GM19193 (cell line): ENCODE data around the gene DENND1A.

Experiments
- POLR2A ChIP-seq: IDR thresholded peaks from 4 replicates; pipeline ENCODE4 v1.6.1; 2011; ENCODE audit not compliant: insufficient read depth, insufficient read length; ENCODE audit errors: extremely low read depth

Gene DENND1A

DNA sequence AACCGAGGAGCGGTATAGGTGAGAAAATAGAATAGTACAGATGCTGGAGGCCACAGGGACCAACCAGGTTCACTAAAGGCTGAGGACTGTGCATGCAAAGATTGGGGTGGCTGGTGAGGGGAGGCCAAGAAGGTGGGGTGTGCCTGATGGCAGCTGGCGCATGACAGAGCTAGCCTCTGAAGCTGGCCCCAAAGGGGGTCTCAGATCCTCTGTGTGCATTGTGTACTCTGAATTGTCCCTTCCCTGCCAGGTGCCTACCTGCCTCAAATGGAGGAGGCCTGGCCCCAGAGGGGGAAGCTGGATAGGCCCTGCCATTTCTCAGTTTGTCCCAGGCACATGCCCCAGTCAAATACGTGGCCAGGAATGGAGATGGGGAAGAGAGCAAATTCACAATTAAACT is 510.8 kb downstream of the DENND1A start:
- no peak for TF ChIP-seq POLR2A

DNA sequence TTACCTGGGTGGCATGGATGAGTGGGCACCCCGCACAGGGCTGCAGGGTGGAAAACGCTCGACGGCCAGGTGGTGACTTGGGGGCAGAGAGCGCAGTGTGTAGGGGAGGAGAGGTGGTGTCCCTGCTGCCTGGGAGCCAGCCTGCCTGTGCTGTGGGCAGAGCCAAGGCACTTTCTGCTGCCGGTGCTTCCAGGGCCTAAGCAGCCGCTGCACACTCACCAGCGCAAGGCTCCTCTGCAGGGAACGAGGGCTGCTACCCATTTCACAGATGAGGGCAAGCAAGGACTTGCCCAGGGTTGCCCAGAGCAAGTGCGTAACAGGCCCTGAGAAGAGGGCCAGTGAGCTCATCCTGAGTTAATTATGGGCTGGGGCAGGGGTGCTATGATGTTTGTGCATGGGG is 511.4 kb downstream of the DENND1A start:
- no peak for TF ChIP-seq POLR2A

DNA sequence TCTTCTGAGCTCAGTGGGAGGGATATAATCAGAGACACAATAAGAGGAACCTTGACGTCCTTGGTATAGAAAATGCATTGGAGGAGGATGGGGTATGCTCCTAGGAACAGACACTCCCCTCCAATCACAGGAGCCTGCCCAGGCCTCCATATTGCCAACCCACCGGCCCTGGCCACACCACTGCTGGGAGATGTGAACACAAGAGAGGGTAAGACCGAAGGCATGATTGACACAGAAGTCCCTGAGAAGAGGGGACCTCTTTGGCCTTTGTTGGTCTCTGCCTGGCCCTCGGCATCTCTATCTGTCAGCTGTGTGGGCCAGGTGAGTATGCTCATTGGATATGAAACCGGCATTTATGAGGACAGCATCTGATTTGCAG is 511.9 kb downstream of the DENND1A start:
- no peak for TF ChIP-seq POLR2A

DNA sequence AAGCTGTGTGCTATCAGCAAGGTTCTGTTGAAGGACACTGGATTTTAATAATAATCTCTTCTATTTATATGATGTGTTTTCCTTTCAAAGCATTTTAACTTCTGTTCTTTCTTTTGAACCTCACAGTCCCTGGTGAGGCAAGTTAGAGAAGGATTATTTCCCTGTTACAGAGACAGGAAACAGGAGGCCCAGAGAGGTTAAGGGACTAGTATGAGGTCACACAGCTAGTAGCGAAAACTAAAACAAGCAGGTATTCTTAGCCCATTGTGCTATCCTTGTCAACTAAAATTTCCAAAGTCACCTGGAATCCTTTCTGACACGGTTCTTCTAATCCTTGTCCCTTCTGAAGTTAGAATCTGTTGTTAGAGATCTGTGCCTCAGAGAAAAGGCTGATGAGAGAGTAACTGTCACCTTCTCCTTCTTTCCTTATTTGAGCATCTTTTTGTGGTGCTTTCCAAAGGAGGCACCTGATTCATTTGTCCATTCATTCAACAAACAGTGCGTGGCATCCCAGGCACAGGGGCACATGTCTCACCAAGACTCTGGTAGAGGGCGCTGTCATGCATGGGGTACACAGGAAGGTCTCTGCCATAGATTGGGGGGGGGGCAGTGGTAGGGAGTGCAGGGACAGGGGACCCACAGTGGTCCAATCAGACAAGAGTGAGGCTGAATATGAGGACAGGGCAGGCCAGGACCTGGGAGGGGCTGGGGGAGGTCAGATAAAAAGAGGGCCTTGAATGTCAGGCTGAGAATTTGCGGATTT is 512.5 kb downstream of the DENND1A start:
- no peak for TF ChIP-seq POLR2A

DNA sequence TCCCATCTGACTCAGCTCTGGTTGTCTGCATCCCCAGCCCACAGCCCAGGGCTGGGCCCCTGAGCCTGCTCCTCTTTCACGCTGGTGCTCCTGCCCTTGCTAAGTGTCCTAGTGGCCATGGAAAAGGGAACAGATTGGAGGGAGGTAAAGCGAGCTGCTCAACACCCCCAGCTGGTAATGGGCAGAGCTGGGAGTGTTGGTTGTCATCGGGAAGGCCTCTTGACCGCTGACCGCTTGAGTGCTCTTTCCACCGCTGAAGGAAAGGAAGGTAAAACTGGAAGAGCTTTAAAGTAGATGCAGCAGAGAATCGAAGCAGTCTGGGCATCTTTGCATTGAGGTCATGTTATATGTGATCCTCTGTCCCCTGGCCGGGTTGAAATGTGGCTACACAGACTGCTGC is 513.8 kb downstream of the DENND1A start:
- TF ChIP-seq POLR2A: no peak

DNA sequence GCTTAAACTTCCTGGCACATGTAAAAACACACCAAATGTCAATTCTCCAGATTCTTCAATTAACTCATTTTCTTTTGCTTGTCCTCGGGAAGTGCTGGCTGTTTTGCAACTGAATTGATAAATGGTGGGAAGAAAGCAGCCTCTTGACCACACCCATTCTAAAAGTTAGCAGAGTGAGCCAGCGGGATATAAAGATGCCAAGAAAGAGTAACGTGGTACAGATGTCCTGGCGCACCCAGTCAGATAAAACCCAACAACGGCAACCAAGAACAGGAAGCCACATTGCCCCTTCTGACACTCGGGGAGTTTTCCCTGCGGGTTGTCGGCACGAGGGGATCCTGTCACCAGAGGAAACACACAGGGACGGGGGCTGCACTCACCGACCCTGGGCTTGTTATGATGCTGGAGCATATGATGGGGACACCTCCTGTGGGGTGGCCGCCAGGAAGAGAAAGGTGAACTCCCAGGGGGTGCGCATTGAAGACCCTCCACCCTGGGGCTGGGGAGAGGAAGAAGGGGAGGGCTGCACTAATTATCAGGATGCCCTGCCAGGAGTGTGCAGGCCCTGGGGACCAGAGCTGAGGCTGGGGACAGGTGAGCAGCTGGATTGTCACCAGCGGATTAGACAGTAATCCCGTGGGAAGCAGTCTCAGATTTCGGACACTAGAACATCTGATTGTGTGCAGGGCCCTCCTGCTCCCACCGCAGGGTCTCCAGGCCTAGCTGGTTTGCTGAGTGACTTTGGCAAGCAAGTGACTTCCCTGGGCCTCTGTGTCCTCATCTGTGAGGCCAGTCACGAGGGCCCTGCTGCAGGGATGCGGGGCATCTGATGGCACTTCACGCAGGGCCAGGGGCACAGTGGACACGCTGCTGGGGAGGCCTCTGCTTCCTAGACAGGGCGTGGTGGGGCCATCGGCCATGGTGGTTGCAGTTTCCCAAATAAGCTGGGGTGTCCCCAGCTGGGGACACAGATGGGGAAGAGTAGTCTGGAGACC is 514.7 kb downstream of the DENND1A start:
- TF ChIP-seq POLR2A: no peak

DNA sequence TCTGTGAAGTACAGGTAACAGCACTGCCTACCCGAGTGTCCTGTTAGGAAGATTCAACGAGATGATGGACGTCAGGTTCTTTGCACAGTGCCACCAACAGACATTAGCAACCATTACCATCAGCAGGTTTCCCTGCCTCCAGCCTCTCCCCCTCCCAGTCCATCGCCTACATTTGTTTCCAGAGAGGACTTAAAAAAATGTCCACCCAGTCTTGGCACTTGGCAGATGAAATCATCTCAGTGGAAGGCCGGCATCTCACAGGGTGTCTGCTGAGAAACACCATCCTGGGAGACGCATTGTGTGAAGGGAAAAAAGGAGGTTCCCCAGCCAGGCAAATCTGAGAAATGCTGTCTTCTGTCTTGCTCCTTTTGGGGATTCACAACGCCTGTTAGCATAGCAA is 515.7 kb downstream of the DENND1A start:
- TF ChIP-seq POLR2A: no peak

DNA sequence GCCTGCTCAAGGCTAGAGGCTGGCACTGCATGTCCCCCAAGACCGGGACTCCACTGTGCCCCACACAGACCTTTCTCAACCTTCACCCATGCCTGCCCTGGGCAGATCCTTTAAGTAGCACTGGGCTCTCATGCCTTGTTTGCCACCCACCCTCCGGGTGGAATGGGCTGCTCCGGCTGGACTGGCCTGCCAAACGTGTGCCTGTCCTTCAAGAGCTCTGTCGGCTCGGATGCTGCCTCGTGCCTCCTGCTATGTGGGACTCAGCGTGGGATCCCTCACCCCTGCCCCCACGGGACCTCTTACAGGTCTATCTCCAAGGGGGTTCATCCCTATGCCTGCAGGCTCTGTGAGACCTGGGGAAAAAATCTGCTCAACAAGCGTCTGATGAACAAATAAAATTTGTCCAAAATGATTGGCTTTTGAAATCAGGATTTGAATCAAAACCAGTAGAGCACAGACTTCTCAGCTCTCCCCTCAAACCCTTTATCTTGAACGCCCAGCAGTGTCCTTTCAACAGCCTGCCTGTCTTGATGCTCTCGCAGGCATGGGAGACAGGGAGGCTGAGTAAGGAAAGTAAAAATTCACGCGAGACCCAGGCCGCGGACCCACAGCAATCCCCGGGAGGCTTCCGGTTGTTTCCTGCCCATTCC is 517.6 kb downstream of the DENND1A start:
- TF ChIP-seq POLR2A: no peak

DNA sequence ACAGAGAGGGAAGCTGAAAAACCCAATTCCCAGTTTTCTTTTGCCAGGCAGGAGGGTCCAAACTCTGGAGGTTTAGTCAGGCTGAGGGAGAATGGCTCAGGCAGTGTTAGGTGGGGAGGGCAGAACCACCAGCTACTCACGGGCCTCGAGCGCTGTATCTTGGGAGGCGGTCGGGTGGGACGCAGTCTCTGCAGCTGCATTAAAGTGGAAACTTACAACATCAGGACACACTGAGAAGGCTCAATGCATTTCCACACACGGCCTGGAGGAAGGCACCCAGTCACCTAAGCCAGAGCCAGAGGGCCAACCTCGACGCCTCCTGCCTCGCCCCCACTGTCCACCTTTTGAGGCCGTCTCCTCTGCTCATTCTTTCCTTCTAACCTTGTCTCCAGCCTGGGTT is 518.3 kb downstream of the DENND1A start:
- no peak for TF ChIP-seq POLR2A

DNA sequence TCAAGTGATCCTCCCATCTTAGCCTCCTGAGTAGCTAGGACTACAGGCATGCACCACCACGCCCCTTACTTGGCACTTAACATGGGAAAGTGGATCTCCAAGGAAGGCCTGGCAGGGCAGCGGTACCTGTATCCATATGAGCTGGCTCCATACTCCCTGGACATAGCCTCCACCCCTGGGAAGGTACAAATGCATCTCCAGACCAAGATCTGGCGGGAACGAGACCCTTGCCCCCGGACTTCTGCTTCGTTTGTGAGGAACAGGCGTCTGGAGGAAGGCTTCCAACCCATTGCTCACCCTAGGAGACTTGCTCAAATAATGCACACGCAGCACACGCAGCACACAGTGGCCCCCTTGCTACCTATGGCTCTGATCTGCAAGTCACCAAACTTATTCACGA is 518.7 kb downstream of the DENND1A start:
- TF ChIP-seq POLR2A: no peak

DNA sequence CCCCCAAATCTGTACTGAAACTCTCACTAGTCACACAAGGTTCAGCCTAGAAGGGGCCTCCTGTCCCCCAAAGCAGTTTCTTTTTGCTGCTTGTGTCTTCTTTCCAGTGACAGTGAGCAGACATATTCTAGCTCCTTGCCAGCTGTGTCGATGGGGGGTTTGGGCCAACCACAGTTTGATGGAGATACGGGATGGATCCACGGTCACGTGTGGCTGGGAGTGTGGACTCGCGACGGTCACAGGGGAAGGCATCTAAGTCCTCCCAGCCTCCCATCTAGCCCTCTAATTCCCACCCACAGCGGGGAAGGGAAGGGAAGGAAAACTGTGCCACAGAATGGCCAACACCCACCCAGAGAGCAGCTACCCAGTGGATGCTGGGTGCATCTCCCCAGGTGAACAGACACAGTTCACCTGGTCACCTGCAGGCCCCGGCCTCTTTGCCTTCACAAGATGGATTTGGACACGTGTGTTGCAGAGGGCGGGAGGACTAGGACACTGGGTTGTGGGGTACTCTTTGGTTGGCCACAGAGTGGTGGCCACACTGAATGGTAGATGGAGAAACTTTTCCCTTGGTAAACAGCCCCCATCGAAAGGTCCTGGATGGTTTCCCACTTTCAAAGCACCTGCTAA is 519.5 kb downstream of the DENND1A start:
- no peak for TF ChIP-seq POLR2A

DNA sequence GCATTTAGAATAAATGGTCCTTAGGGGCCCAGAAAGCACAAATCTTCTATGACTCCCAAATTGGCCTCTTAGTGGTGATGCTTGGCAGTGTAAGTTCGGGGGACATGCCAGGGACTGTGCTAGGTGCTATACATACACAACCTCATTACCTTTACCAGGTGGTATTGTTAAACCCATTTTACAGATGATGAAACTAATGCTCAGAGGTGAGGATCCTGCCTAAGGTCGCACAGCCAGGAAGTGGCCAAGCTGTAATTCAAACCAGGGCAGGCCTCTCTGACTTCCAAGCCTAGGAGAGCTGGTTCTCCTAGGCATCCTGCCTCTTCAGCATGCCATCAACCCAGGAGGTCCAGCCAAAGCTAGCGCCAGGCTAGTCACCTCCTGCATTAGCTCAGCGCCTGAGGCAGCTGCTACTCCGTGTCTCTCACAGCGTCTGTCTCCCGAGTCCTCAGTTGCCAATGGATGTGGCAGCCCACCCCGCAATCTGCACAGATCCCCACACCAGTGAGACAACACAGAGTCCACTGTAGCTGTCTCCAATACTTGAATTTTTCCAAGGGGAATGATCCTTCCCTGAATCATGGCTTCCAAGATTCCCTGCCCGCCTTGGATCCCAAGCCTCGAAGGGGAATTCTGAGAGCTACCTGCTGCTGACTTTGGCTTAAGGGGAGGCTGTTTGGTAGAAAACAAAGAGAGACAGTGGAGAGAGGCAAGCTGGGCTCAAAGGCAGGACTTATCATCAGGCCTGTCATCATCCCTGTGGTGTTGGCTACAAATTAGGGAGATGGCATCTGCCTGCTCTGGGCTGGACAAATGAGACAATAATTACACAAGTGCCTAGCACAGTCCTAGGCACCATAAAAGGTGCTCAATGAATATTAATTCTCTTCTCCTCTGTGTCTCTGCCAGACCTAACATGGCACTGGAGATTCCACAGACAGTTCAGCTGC is 521.3 kb downstream of the DENND1A start:
- TF ChIP-seq POLR2A: no peak

DNA sequence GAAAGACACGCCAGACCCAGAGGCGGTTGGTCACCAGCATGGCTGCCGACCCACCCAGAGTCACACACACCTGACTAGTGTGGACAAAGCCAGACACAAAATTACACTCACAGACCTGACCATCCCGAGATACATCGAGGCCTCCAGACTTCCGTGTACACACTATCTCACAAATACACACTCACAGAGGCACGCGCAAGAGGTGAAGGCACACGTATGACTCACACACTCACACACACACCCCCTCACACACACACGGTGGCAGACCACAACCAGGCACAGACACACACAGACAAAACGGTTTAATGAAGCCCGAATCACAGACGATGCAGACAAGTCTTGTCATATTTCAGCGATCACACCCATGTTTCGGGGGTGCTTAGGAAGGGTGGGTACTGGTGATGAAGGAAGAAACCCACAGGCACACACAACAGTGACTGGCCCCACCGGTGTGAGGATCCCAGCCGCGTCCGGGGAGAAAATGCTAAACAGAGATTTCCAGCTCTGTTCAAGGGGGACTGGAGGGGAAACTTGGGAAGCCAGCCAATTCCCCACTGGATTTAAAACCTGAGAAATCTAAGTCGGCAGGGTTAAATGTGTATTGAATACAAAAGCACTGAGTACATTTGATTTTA is 522.6 kb downstream of the DENND1A start:
- TF ChIP-seq POLR2A: no peak
